ENCODE measurements around the gene RPA3.
A peak's percentile ranks its signal among the peaks of the same experiment; 100 is the strongest.

Gene RPA3

GRCh38 chr7:7647495-7648036, 70.8 kb downstream of the RPA3 start:
- TF ChIP-seq CTCF (IDR thresholded peaks at IDR 0.05; ENCODE audit: insufficient read depth, missing control alignments): no peak
- no peak for DNase-seq (ENCODE audit: insufficient read length, low spot score)
- no peak for FAIRE-seq

GRCh38 chr7:7642081-7642480, 76.3 kb downstream of the RPA3 start:
- DNase-seq (ENCODE audit: insufficient read length, low spot score) (no peak), FAIRE-seq (no peak)
- TF ChIP-seq CTCF (IDR thresholded peaks at IDR 0.05; ENCODE audit: insufficient read depth, missing control alignments): no peak

DNA sequence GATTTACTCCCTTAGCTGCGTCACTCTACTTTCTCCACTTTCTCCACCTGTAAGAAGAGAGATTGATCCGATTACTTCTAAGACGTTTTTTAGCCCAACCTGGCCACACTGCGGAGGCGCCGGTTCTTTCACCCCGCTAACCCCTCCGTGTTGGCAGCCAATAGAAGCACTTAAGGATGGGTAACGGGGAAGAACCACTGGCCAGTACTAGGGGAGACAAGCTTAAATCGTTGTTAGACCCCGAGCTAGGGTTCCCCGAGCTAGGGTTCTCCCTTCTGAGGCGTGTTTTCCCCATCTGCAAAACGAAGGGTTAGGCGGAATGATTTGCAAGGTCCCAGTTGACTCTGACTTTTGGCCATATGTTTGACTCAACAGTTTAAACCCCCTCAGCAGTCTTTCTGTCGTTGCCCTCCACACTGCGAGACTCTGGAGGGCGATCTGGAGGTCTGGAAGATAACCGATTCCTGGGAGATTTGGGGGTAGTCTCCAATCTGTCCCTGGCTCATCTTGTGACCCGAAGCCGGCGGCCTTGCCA, 77.2 kb downstream of the RPA3 start:
- FAIRE-seq (no peak), DNase-seq (ENCODE audit: insufficient read length, low spot score) (no peak)
- no peak for TF ChIP-seq CTCF (IDR thresholded peaks at IDR 0.05; ENCODE audit: insufficient read depth, missing control alignments)

GRCh38 chr7:7640221-7641128, 77.9 kb downstream of the RPA3 start, which contains the start of gene UMAD1:
Gene UMAD1, plus strand, starts transcription at chr7:7640752. Its CDS starts 32,620 bp downstream, at chr7:7673372.
- no peak for TF ChIP-seq CTCF (IDR thresholded peaks at IDR 0.05; ENCODE audit: insufficient read depth, missing control alignments)
- FAIRE-seq: peak; percentile 87
- peak; percentile 37 for DNase-seq (ENCODE audit: insufficient read length, low spot score)

DNA sequence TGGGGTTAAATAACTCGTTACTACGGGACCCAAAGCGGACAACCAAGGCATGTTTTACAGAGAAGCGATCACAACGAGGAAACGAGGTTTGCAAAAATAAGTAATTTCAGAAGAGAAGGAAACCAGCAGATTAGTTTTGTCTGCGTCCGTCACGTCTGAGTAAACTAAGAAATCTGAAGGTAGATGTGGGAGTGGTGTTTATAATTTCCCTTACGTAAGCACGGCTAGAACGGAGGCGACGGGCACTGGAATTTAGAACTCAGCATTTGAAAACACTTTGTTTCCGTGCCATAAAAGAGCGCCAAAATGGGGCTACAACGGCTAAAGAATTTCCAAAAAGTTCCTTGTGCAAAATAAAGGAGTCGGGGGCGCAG, 78.6 kb downstream of the RPA3 start:
- DNase-seq (ENCODE audit: insufficient read length, low spot score): no peak
- FAIRE-seq: no peak
- no peak for TF ChIP-seq CTCF (IDR thresholded peaks at IDR 0.05; ENCODE audit: insufficient read depth, missing control alignments)

DNA sequence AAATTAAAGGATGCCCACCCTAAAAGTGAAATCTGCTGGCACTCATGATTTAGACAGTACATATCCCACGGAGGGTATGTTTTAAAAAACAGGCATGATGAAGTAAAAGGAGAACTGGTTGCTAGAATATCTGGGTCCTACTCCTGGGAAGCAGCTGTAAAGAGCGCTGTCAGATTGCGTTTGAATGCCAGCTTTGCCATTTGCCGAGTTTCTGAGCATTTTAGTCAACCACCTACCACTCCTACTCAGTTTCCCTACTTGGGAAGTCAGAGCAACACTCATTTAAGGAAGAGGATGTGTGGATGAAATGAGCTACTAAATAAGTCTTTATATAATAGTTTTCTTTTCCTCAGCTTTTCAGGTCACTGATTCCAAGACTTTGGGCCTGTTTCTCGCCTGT, 79.0 kb downstream of the RPA3 start:
- TF ChIP-seq CTCF (IDR thresholded peaks at IDR 0.05; ENCODE audit: insufficient read depth, missing control alignments): no peak
- no peak for DNase-seq (ENCODE audit: insufficient read length, low spot score)
- FAIRE-seq: no peak
